LNCAP (cell line): ENCODE measurements around the gene TMEM72.

Experiments
- CTCF ChIP-seq: fragments of 450-650 bp; IDR thresholded peaks from 2 replicates; pipeline ENCODE4 v1.5.1; 2017; ENCODE audit warnings: mild to moderate bottlenecking

TMEM72 gene

GRCh38 chr10:44911081-44911540, at the start of gene TMEM72:
TMEM72 (plus strand) TSS chr10:44911337; CDS start chr10:44911513, 176 bp downstream.
- TF ChIP-seq CTCF: no peak

- TF ChIP-seq CTCF: no peak
Measured at GRCh38 chr10:44862006-44862751, 49.0 kb upstream of the TMEM72 start.

- TF ChIP-seq CTCF: no peak
Measured at GRCh38 chr10:44862924-44863323, 48.2 kb upstream of the TMEM72 start.

GRCh38 chr10:44863344-44864047, 47.6 kb upstream of the TMEM72 start:
- no peak for TF ChIP-seq CTCF

- TF ChIP-seq CTCF: no peak
Measured at GRCh38 chr10:44864051-44864450, 47.1 kb upstream of the TMEM72 start.

GRCh38 chr10:44864637-44865288, 46.4 kb upstream of the TMEM72 start:
- TF ChIP-seq CTCF: peak; percentile 95

GRCh38 chr10:44865289-44865671, 45.9 kb upstream of the TMEM72 start:
- TF ChIP-seq CTCF: no peak
